RWPE2 (cell line): ENCODE data around the gene RPS4Y1.
"Not testable (repeated sequence)": the region's sequence is repeated elsewhere in the genome, so short reads cannot be mapped to it uniquely, and the experiment has no call there.

Source experiments
- ATAC-seq: fragments of 200-7000 bp; cut with Tn5 transposase; 3 replicates; pipeline ENCODE4 v1.9.1; 2021; ENCODE audit warnings: low read depth
- DNase-seq: peaks from one replicate; pipeline ENCODE4 v3.0.0-alpha.2; 2020; ENCODE audit warnings: low spot score
- H3K27ac ChIP-seq: fragments of 450-650 bp; 2 replicates; pipeline ENCODE4 v1.5.1; 2017; ENCODE audit warnings: mild to moderate bottlenecking; ENCODE audit not compliant: poor library complexity, severe bottlenecking
- H3K27me3 ChIP-seq: fragments of 250-450 bp; sonication (Bioruptor Pico); 2 replicates; pipeline ENCODE4 v1.5.1; 2021; ENCODE audit warnings: mild to moderate bottlenecking, moderate library complexity; ENCODE audit not compliant: insufficient read depth, poor library complexity, severe bottlenecking
- H3K36me3 ChIP-seq: fragments of 250-450 bp; sonication (Bioruptor Pico); 2 replicates; pipeline ENCODE4 v1.5.1; 2020; ENCODE audit warnings: low read depth, mild to moderate bottlenecking, moderate library complexity
- H3K4me1 ChIP-seq: fragments of 250-450 bp; sonication (Bioruptor Pico); 2 replicates; pipeline ENCODE4 v1.5.1; 2021; ENCODE audit warnings: mild to moderate bottlenecking, moderate library complexity; ENCODE audit not compliant: insufficient read depth, poor library complexity, severe bottlenecking
- H3K4me3 ChIP-seq: fragments of 250-450 bp; sonication (Bioruptor Pico); 2 replicates; pipeline ENCODE4 v1.5.1; 2021; ENCODE audit warnings: mild to moderate bottlenecking, moderate library complexity; ENCODE audit not compliant: severe bottlenecking
- H3K9me3 ChIP-seq: fragments of 250-450 bp; sonication (Bioruptor Pico); 2 replicates; pipeline ENCODE4 v1.5.1; 2021; ENCODE audit warnings: mild to moderate bottlenecking, moderate library complexity; ENCODE audit not compliant: severe bottlenecking
- CTCF ChIP-seq: fragments of 450-650 bp; IDR thresholded peaks from one replicate; pipeline ENCODE4 v1.5.1; 2017; ENCODE audit warnings: mild to moderate bottlenecking, moderate library complexity; ENCODE audit not compliant: poor library complexity, severe bottlenecking

The RPS4Y1 gene

GRCh38 chrY:2868035-2868607 is 26.7 kb downstream of the RPS4Y1 start:
- Histone ChIP-seq H3K27me3 (no peaks in the 10 kb centered on the region), H3K27ac (no peak overlapping the region), H3K4me3 (no peak overlapping the region), H3K36me3 (peaks cover 65% of the 10 kb centered on the region), H3K9me3 (no peaks in the 10 kb centered on the region), H3K4me1 (no peaks in the 10 kb centered on the region)
- no peak for TF ChIP-seq CTCF
- ATAC-seq (peak; percentile 21; the same call in 2 of the 3 replicates), DNase-seq (no peak)

- ATAC-seq, DNase-seq, H3K4me1 ChIP-seq, H3K27ac ChIP-seq, H3K27me3 ChIP-seq, H3K9me3 ChIP-seq, H3K4me3 ChIP-seq: not testable (repeated sequence)
- H3K36me3 ChIP-seq, result peaks cover 38% of the 10 kb centered on the region
Observed at GRCh38 chrY:2872234-2872633, 30.8 kb downstream of the RPS4Y1 start.

- ATAC-seq (peak; percentile 6; the same call in 1 of the 3 replicates), DNase-seq (no peak)
- no peak overlapping the region for H3K4me3 ChIP-seq
- TF ChIP-seq CTCF, result no peak
- H3K9me3 ChIP-seq, result no peaks in the 10 kb centered on the region
- peaks cover 4% of the 10 kb centered on the region for H3K4me1 ChIP-seq
- H3K27me3 ChIP-seq, result no peaks in the 10 kb centered on the region
- peak overlapping the region; percentile 9 for H3K27ac ChIP-seq
- peaks cover 21% of the 10 kb centered on the region for H3K36me3 ChIP-seq
Observed at GRCh38 chrY:2874211-2874610, 32.8 kb downstream of the RPS4Y1 start.

- no peak for TF ChIP-seq CTCF
- no peaks in the 10 kb centered on the region for H3K36me3 ChIP-seq
- H3K27me3 ChIP-seq, result no peaks in the 10 kb centered on the region
- H3K9me3 ChIP-seq, result peaks cover 5% of the 10 kb centered on the region
- ATAC-seq (no peak), DNase-seq (no peak)
- peaks cover 4% of the 10 kb centered on the region for H3K4me1 ChIP-seq
- no peak overlapping the region for H3K27ac ChIP-seq
- H3K4me3 ChIP-seq, result no peak overlapping the region
Observed at GRCh38 chrY:2883561-2883960, 42.2 kb downstream of the RPS4Y1 start.

- ATAC-seq, result no peak
Observed at GRCh38 chrY:2885880-2886279, 44.5 kb downstream of the RPS4Y1 start.

More at GRCh38 chrY:2885880-2886279, 44.5 kb downstream of the RPS4Y1 start:
- no peaks in the 10 kb centered on the region for H3K36me3 ChIP-seq
- H3K4me1 ChIP-seq, result peaks cover 4% of the 10 kb centered on the region
- peaks cover 5% of the 10 kb centered on the region for H3K9me3 ChIP-seq
- H3K27ac ChIP-seq, result no peak overlapping the region
- H3K27me3 ChIP-seq, result no peaks in the 10 kb centered on the region
- H3K4me3 ChIP-seq, result no peak overlapping the region
- no peak for TF ChIP-seq CTCF
- DNase-seq, result no peak
